ENCODE results near the gene IRAK1. TPM values are rescaled to one million over a fixed set of nuclear protein-coding genes. Genes with fewer than 3 reads are reported as not detected.
A peak's percentile ranks its signal among the peaks of the same experiment; 100 is the strongest.

IRAK1 gene
- total RNA-seq, 2 experiments from 2014 or later, result 61.2 to 67.4 TPM

DNA sequence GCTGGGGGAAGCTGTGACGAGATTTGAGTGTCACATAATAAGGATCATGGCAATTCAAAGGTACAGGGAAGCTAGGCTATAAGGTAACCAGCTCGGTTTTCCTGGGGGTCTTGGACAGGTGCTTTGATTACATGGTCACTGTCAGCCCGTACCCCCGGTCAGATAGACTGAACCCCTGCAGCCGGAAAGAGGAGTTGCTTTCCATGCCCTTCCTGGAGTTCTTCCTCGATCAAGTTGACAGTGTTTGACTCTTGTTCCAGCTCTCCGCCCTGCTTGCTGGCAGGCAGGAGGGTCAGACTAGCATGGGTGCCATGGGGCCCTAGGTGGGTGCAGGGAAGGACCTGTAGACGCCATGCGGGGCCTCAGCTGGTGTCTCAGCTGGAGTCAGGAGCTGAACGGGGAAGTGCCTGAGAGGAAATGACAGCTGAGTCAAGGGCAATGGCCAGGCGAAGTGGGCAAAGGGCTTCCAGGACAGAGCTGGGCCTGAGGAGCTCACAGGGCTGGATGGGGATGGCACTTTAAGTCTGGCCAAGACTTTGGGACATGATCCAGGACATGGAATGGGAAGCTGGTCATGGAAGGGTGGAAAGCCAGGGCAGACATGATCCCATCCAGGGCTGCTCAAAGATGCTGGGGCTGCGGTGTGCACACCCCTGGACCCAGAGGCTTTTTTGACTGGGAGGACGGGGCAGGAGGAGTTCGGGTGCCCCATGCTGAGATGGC lies 45.5 kb downstream of the IRAK1 start:
- ChIA-PET CTCF (interaction anchor here (0.6 to 1.0 kb wide), 3 partner anchors 9 to 40 kb away, joined by 3 read pairs; no protein-coding TSS in a partner anchor), POLR2A (interaction anchor here (1.1 to 4.2 kb wide), 2 partner anchors 11 to 397 kb away, joined by 3 to 26 read pairs; no protein-coding TSS in a partner anchor)
- Mint-ChIP-seq H3K27me3 (no peaks in the 10 kb centered on the region), H3K4me3 (peak overlapping the region; percentile 38), H3K36me3 (ENCODE audit: low read depth) (peaks cover 19% of the 10 kb centered on the region), H3K4me1 (ENCODE audit: low read depth) (peaks cover 25% of the 10 kb centered on the region), H3K9me3 (no peaks in the 10 kb centered on the region), H3K27ac (peak overlapping the region; percentile 98)
- DNase-seq (peak in 3 of 14 experiments; percentile 31 to 45 (median 39)), ATAC-seq (ENCODE audit: poor library complexity) (no peak)
- H3K27me3 ChIP-seq (ENCODE audit: control insufficient read depth in 1 of 2, insufficient read depth in 2 of 2, low read length in 2 of 2), result no peaks in the 10 kb centered on the region
- peak overlapping the region; percentile 64 to 70 for H3K27ac ChIP-seq (ENCODE audit: low read depth in 1 of 2, low read length in 2 of 2)
- no peaks in the 10 kb centered on the region for H3K9me3 ChIP-seq (ENCODE audit: control insufficient read depth in 1 of 2, insufficient read depth in 1 of 2, low read length in 2 of 2)
- intact Hi-C loops (cut with DNase I, micrococcal nuclease), result no loop called here
- TF ChIP-seq, protein P1, sequence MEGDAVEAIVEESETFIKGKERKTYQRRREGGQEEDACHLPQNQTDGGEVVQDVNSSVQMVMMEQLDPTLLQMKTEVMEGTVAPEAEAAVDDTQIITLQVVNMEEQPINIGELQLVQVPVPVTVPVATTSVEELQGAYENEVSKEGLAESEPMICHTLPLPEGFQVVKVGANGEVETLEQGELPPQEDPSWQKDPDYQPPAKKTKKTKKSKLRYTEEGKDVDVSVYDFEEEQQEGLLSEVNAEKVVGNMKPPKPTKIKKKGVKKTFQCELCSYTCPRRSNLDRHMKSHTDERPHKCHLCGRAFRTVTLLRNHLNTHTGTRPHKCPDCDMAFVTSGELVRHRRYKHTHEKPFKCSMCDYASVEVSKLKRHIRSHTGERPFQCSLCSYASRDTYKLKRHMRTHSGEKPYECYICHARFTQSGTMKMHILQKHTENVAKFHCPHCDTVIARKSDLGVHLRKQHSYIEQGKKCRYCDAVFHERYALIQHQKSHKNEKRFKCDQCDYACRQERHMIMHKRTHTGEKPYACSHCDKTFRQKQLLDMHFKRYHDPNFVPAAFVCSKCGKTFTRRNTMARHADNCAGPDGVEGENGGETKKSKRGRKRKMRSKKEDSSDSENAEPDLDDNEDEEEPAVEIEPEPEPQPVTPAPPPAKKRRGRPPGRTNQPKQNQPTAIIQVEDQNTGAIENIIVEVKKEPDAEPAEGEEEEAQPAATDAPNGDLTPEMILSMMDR (IDR thresholded peaks at IDR 0.05), result no peak
- H3K4me1 ChIP-seq (ENCODE audit: insufficient read depth, low read length), result peaks cover 32% of the 10 kb centered on the region
- no peaks in the 10 kb centered on the region for H3K36me3 ChIP-seq (ENCODE audit: insufficient read depth, low read length)
- peak overlapping the region; percentile 68 for H3K4me3 ChIP-seq (ENCODE audit: low read length)

DNA sequence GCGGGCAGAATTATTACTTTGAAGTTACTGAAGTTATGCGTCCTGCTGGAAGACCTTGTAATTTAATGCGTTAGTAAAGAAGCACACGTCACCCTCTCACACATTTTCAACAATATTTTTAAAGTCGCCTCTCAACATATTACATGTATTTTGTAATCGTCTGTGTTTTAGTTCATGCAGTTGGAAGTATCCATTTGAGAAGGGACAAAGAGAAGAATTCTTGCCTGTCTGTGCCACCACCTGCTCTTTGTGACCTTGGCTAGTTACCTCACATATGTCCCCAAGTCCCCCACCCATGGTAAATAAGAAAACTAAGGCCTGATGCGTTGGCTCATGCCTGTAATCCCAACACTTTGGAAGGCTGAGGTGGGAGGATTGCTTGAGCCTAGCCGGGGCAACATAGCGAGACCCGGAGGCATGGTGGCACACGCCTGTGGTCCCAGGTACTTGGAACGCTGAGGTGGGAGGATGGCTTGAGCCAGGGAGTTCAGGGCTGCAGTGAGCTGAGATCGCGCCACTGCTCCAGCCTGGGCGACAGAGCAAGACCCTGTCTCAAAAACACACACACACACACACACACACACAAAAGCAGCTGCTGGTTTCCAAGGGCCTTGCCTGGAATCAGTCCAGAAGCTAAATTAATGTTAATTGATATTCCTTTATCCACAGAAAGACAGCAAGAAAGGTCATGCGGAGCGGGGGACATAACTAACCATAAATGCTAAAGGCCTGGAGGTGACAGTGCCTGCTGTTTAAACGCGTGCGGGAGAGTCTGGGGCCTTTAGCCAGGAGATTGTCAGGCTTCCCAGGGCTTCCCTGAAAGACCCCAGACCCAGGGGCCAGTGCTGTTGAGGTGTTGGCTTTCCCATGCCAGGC lies 46.3 kb downstream of the IRAK1 start:
- CTCF ChIA-PET, result interaction anchor here (0.6 to 1.0 kb wide), 3 partner anchors 9 to 40 kb away, joined by 3 read pairs; no protein-coding TSS in a partner anchor

More for the DNA sequence above, 46.3 kb downstream of the IRAK1 start:
- H3K27me3 ChIP-seq (ENCODE audit: control insufficient read depth in 1 of 2, insufficient read depth in 2 of 2, low read length in 2 of 2), result no peaks in the 10 kb centered on the region
- H3K4me3 ChIP-seq (ENCODE audit: low read length), result peak overlapping the region; percentile 68
- H3K4me1 ChIP-seq (ENCODE audit: insufficient read depth, low read length), result peaks cover 40% of the 10 kb centered on the region
- TF ChIP-seq, protein P1 (IDR thresholded peaks at IDR 0.05), result no peak
- H3K27me3 Mint-ChIP-seq, result no peaks in the 10 kb centered on the region
- peaks cover 32% of the 10 kb centered on the region for H3K4me1 Mint-ChIP-seq (ENCODE audit: low read depth)
- intact Hi-C loops (cut with DNase I, micrococcal nuclease), result loop anchor here in 1 of 2 experiments (1.0 kb wide), 1 partner anchor 8 kb away; no protein-coding TSS in a partner anchor
- peak overlapping the region; percentile 86 for H3K4me3 Mint-ChIP-seq
- H3K27ac Mint-ChIP-seq, result peak overlapping the region; percentile 98
- DNase-seq (peak in 2 of 14 experiments; percentile 19 to 27), ATAC-seq (ENCODE audit: poor library complexity) (peak; percentile 1)
- H3K36me3 Mint-ChIP-seq (ENCODE audit: low read depth), result peaks cover 19% of the 10 kb centered on the region
- H3K9me3 ChIP-seq (ENCODE audit: control insufficient read depth in 1 of 2, insufficient read depth in 1 of 2, low read length in 2 of 2), result no peaks in the 10 kb centered on the region
- no peaks in the 10 kb centered on the region for H3K9me3 Mint-ChIP-seq
- POLR2A ChIA-PET, result interaction anchor here (1.1 to 4.2 kb wide), 3 partner anchors 8 to 398 kb away, joined by 3 to 54 read pairs (median 26); no protein-coding TSS in a partner anchor
- peak overlapping the region; percentile 64 to 70 for H3K27ac ChIP-seq (ENCODE audit: low read depth in 1 of 2, low read length in 2 of 2)
- no peaks in the 10 kb centered on the region for H3K36me3 ChIP-seq (ENCODE audit: insufficient read depth, low read length)
